Psoas muscle (tissue), 8 donors: Measurements from ENCODE around the gene AGFG1. TPM values are rescaled to one million over a fixed set of nuclear protein-coding genes. Genes with fewer than 3 reads are reported as not detected.
A peak's percentile ranks its signal among the peaks of the same experiment; 100 is the strongest.

ENCODE experiments used
- ATAC-seq, 4 donors: fragments of 200-7000 bp; cut with Tn5 transposase; one replicate each; pipeline ENCODE4 v1.9.1; 2020; ENCODE audit warnings: moderate library complexity in 3 of 4, mild to moderate bottlenecking in 2 of 4
- DNase-seq, 2 donors: peaks; one replicate each; pipeline ENCODE4 v3.0.0-alpha.2; 2020
- H3K27ac ChIP-seq: fragments of 200-600 bp; one replicate; pipeline ENCODE4 v1.8.0; 2022
- H3K27me3 ChIP-seq, 3 donors: fragments of 200-600 bp in 1 of 3; one replicate each; pipeline versions ENCODE4 v1.6.1 to v1.8.0; 2013 to 2022; ENCODE audit warnings: low read length in 2 of 3, mild to moderate bottlenecking in 2 of 3, moderate library complexity in 1 of 3; ENCODE audit not compliant: insufficient read depth in 3 of 3
- H3K36me3 ChIP-seq, 2 donors: fragments of 200-600 bp in 1 of 2; one replicate each; pipeline versions ENCODE4 v1.6.1 to v1.8.0; 2013 to 2022; ENCODE audit warnings: low read depth in 1 of 2, mild to moderate bottlenecking in 1 of 2, moderate library complexity in 1 of 2; ENCODE audit not compliant: insufficient read depth in 1 of 2
- H3K4me1 ChIP-seq: fragments of 200-600 bp; one replicate; pipeline ENCODE4 v1.8.0; 2022
- H3K4me3 ChIP-seq: fragments of 200-600 bp; one replicate; pipeline ENCODE4 v1.8.0; 2022; ENCODE audit warnings: mild to moderate bottlenecking
- H3K9me3 ChIP-seq: fragments of 200-600 bp; one replicate; pipeline ENCODE4 v1.8.0; 2022
- WGBS, 3 donors: extraction: QIAGEN DNeasy Blood & Tissue Kit; methylation state at CpG; one replicate each; pipeline versions ENCODE4 v1.1.6 to v1.1.7; 2013; 5-methylcytosine and 5-hydroxymethylcytosine counted together
- intact Hi-C, 2 donors: fragments of 100-400 bp; cut with DNase I; formaldehyde crosslinking; loops; one replicate each; pipeline versions ENCODE4 v1.11.0 to v1.14.2; 2022
- long read RNA-seq, 2 donors: library from polyadenylated mRNA; unstranded; transcript quantifications; one replicate each; pipeline ENCODE4 v2.0.0, GENCODE V29; 2021
- polyA plus RNA-seq, 3 donors: library from polyadenylated mRNA; stranded (reverse); fragments of 200-250 nt; gene quantifications; one replicate each; pipeline ENCODE4 v1.2.3, GENCODE V29; 2013
- total RNA-seq, 4 donors: library from RNA; stranded (reverse); fragmentation: NEBNext Ultra II Directional in 2 of 4; extraction: Animal tissue kit (Norgen Biotek cat#: 25700) in 2 of 4; gene quantifications; one replicate each; pipeline versions ENCODE4 v1.2.1 to v1.2.4, GENCODE V29; 2021 to 2023
- TF ChIP-seq, protein P1 (sequence below): fragments of 200-600 bp; IDR thresholded peaks from one replicate; pipeline ENCODE4 v1.8.0; 2022; ENCODE audit warnings: antibody characterized with exemption
- donor health status: healthy with polysubstance abuse.
- donor health status: DM: no; HTN: no; CAD: no; lungs with moderate emphysema.
- donor health status: Bipolar disorder and iron deficiency.
- donor health status: healthy.
- donor health status: DM: yes; HTN: yes; CAD: no.
- donor health status: DM: no; HTN: no; CAD: no.
- donor health status: DM: no; HTN: no; CAD: no.
- donor health status: DM: yes; HTN: yes; CAD: no.

Gene AGFG1, protein sequence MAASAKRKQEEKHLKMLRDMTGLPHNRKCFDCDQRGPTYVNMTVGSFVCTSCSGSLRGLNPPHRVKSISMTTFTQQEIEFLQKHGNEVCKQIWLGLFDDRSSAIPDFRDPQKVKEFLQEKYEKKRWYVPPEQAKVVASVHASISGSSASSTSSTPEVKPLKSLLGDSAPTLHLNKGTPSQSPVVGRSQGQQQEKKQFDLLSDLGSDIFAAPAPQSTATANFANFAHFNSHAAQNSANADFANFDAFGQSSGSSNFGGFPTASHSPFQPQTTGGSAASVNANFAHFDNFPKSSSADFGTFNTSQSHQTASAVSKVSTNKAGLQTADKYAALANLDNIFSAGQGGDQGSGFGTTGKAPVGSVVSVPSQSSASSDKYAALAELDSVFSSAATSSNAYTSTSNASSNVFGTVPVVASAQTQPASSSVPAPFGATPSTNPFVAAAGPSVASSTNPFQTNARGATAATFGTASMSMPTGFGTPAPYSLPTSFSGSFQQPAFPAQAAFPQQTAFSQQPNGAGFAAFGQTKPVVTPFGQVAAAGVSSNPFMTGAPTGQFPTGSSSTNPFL
- 10 to 100 TPM; 54.9 to 68.2 (median 58.9) TPM for total RNA-seq
- polyA plus RNA-seq: 10 to 100 TPM; 19.0 to 41.4 (median 37.5) TPM
- long read RNA-seq, donor 1, full-length matches to known transcripts: 7 of 37 reads
- long read RNA-seq, donor 1, partial matches to known transcripts: 7 of 37 reads
- long read RNA-seq, donor 1, other reads (novel, unspliced or antisense): 23 of 37 reads
- long read RNA-seq, donor 2, full-length matches to known transcripts: 6 of 63 reads
- long read RNA-seq, donor 2, partial matches to known transcripts: 8 of 63 reads
- long read RNA-seq, donor 2, other reads (novel, unspliced or antisense): 49 of 63 reads

DNA sequence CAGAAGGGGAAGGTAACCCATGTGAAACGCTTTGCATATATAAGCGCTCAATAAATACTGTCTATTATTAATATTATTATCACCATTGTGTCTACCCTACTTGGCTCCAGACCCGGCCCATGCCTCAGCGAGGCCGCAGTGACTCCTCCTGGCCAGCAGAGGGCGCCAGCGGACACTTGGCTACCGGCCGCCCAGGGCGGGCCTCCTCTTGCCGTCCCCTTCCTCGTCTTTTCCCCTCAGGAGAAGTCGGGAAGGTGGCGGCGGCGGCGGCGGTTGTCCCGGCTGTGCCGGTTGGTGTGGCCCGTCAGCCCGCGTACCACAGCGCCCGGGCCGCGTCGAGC, at the start of gene AGFG1:
TSS of gene AGFG1 (plus strand) at position 233 of the 341 bp plus-strand sequence. CDS start 266 bp downstream, outside the sequence.
- DNase-seq: peak; percentile 79 to 90
- Histone ChIP-seq H3K27ac (peak within 1 kb of the TSS; percentile 80), H3K4me3 (peak within 1 kb of the TSS; percentile 91), H3K9me3 (no peaks in the 10 kb centered on the region), H3K36me3 (no peaks in the 10 kb centered on the region), H3K4me1 (peaks cover 13% of the 10 kb centered on the region), H3K27me3 (no peaks in the 10 kb centered on the region)
- peak; percentile 92 to 95 (median 93) for ATAC-seq
- intact Hi-C loops: loop anchor here (5.0 to 10.0 kb wide), 2 partner anchors 73 to 295 kb away; no protein-coding TSS in a partner anchor
- 0 to 1% (median 0%) methylated on average over 28 of the region's 28 CpGs for WGBS, 3 donors
- TF ChIP-seq, protein P1, sequence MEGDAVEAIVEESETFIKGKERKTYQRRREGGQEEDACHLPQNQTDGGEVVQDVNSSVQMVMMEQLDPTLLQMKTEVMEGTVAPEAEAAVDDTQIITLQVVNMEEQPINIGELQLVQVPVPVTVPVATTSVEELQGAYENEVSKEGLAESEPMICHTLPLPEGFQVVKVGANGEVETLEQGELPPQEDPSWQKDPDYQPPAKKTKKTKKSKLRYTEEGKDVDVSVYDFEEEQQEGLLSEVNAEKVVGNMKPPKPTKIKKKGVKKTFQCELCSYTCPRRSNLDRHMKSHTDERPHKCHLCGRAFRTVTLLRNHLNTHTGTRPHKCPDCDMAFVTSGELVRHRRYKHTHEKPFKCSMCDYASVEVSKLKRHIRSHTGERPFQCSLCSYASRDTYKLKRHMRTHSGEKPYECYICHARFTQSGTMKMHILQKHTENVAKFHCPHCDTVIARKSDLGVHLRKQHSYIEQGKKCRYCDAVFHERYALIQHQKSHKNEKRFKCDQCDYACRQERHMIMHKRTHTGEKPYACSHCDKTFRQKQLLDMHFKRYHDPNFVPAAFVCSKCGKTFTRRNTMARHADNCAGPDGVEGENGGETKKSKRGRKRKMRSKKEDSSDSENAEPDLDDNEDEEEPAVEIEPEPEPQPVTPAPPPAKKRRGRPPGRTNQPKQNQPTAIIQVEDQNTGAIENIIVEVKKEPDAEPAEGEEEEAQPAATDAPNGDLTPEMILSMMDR: peak; percentile 100

DNA sequence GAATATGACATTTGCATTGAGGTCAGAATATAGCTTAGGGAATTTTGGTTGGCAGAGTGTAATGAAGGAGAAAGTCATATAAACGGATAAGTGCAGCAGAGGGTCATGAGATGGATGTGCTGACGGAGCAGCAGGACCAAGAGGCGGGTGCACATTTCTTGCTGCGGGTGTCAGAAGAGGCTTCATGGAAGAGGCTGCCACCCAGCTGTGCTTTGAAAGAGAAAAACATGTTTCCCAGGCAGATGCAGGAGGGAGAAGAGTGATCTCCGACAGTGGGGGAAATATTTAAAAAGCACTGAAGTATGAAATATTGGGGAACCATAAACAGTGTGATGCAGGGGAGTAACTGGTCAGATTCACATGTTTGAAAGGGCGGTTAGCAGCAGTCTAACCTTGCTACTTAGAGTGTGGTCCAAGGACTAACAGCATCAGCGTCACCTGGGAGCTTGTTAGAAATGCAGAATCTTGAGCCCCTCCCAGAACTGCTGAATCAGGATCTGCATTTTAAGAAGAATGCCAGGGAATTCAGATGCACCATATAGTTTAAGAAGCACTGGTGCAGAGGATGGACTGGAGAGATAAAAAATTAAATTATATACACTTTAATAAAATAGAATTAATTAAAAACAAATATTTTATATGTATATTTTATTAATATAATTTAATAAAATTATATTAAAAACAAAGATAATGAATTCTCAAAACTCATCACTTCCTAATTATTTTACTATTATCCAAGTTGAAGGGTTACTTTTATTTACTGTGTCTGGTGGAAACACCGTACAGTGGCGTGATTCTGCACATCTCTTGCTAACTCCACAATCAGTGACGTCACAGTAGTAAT, 48.1 kb upstream of the AGFG1 start:
- DNase-seq: no peak
- Histone ChIP-seq H3K4me3 (no peak overlapping the region), H3K27me3 (no peaks in the 10 kb centered on the region), H3K4me1 (no peaks in the 10 kb centered on the region), H3K9me3 (no peaks in the 10 kb centered on the region), H3K36me3 (no peaks in the 10 kb centered on the region), H3K27ac (no peak overlapping the region)
- ATAC-seq: no peak
- intact Hi-C loops: no loop called here
- WGBS, 3 donors: 61 to 71% (median 66%) methylated on average over 10 of the region's 10 CpGs
- TF ChIP-seq, protein P1: no peak

DNA sequence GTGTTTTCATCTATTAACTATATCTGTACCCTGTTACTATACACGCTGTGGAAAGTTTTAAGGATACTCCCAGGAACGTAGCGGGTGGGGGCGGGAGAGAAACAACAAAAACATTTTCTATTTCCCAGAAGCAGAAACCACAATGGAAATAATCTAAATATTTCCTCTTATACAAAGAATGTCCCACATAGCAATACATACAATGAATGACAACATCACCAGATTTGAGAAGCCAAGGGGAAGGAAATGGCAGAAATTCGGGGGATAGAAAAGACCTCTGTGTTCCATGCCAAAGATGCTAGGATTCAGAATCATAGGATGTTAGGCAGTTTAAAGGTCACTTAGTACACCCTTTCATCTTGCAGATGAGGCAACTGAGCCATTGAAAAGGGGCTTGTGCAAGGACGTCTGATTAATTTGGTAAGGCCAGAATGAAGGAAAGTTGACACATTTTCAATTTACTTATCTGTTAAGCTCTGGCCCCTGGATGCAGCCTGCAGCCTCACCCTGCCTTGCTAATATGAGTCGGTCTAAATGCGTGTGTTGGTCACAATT, 43.1 kb upstream of the AGFG1 start:
- no peak for ATAC-seq
- H3K27ac ChIP-seq: no peak overlapping the region

DNA sequence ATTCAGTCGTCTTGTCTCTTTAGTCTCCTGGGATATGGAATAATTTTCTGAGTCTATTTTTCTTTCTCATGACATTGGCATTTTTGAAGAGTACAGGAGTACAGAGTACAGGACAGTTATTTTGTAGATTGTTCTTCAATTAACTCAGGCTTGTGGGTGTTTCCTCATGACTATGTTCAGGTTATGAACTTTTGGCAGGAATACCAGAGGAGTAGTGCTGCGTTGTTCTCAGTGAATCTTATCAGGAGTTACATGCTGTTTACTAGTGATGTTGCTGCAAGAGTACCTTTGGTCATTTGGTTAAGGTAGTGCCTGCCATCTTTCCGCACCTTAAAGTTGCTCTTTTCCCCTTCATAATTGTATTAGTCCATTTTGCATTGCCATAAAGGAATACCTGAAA, 41.3 kb upstream of the AGFG1 start:
- TF ChIP-seq, protein P1: no peak
- Histone ChIP-seq H3K4me3 (no peak overlapping the region), H3K4me1 (no peaks in the 10 kb centered on the region), H3K27me3 (peaks cover 0 to 2% (median 0%) of the 10 kb centered on the region in 3 donors), H3K9me3 (peaks cover 8% of the 10 kb centered on the region), H3K36me3 (no peaks in the 10 kb centered on the region), H3K27ac (no peak overlapping the region)
- DNase-seq (no peak), ATAC-seq (no peak)
- WGBS, 3 donors: 56 to 78% (median 72%) methylated on average over 3 of the region's 3 CpGs
- intact Hi-C loops: no loop called here

More for the DNA sequence above, 43.1 kb upstream of the AGFG1 start:
- DNase-seq: no peak
- H3K27me3 ChIP-seq: no peaks in the 10 kb centered on the region
- no peaks in the 10 kb centered on the region for H3K36me3 ChIP-seq
- no peaks in the 10 kb centered on the region for H3K4me1 ChIP-seq
- 86 to 88% (median 87%) methylated on average over 8 of the region's 8 CpGs for WGBS, 3 donors
- TF ChIP-seq, protein P1: no peak
- peaks cover 8% of the 10 kb centered on the region for H3K9me3 ChIP-seq
- no peak overlapping the region for H3K4me3 ChIP-seq
- intact Hi-C loops: no loop called here
